Calu3 (cell line): ENCODE measurements around the gene C16orf92. TPM values are rescaled to one million over a fixed set of nuclear protein-coding genes. Genes with fewer than 3 reads are reported as not detected.
A peak's percentile ranks its signal among the peaks of the same experiment; 100 is the strongest.

Source experiments
- BruUV-seq: library from RNA; stranded (reverse); fragments of 400-500 nt; replicated peaks from 2 replicates; lab custom pipeline; 2021; lab: Mats Ljungman, UMichigan
- CTCF ChIA-PET: fragments of 300-600 bp; sonication (Branson Sonifier 250); formaldehyde crosslinking; loops from one replicate; lab custom pipeline; 2022; ENCODE audit warnings: antibody characterized with exemption; lab: Charles Lee
- DNase-seq: peaks from one replicate; pipeline ENCODE4 v3.0.0; 2022
- H3K27ac Mint-ChIP-seq: one replicate; pipeline ENCODE4 v1.8.0; 2022; ENCODE audit warnings: mixed read lengths; ENCODE audit not compliant: unreplicated experiment
- H3K27me3 Mint-ChIP-seq: one replicate; pipeline ENCODE4 v1.8.0; 2022; ENCODE audit warnings: mixed read lengths; ENCODE audit not compliant: unreplicated experiment
- H3K36me3 Mint-ChIP-seq: one replicate; pipeline ENCODE4 v1.8.0; 2022; ENCODE audit warnings: mild to moderate bottlenecking, moderate library complexity, mixed read lengths; ENCODE audit not compliant: insufficient read depth, unreplicated experiment
- H3K4me1 Mint-ChIP-seq: one replicate; pipeline ENCODE4 v1.8.0; 2022; ENCODE audit warnings: mild to moderate bottlenecking, low read depth, mixed read lengths; ENCODE audit not compliant: unreplicated experiment
- H3K4me3 Mint-ChIP-seq: one replicate; pipeline ENCODE4 v1.8.0; 2022; ENCODE audit warnings: mild to moderate bottlenecking, low read depth, moderate library complexity, mixed read lengths; ENCODE audit not compliant: unreplicated experiment
- H3K9me3 Mint-ChIP-seq: one replicate; pipeline ENCODE4 v1.8.0; 2022; ENCODE audit warnings: low read depth, mixed read lengths; ENCODE audit not compliant: unreplicated experiment
- CTCF ChIP-seq: fragments of 200-600 bp; IDR thresholded peaks from one replicate; pipeline ENCODE4 v1.8.0; 2022; ENCODE audit warnings: antibody characterized with exemption; ENCODE audit not compliant: unreplicated experiment
- intact Hi-C: fragments of 100-400 bp; cut with micrococcal nuclease; formaldehyde crosslinking; loops from one replicate; pipeline ENCODE4 v1.10.0; 2022; ENCODE audit not compliant: unreplicated experiment
- total RNA-seq: library from RNA; stranded (reverse); gene quantifications from 2 replicates; pipeline ENCODE4 v1.2.3, GENCODE V29; 2022

C16orf92 gene
- total RNA-seq, 1 experiment from 2014 or later, result not detected

GRCh38 chr16:30002614-30003346 is 20.2 kb upstream of the C16orf92 start:
- Mint-ChIP-seq H3K9me3 (no peaks in the 10 kb centered on the region), H3K4me1 (peaks cover 6% of the 10 kb centered on the region), H3K27me3 (no peaks in the 10 kb centered on the region), H3K4me3 (no peak overlapping the region), H3K27ac (peak overlapping the region; percentile 42), H3K36me3 (peaks cover 37% of the 10 kb centered on the region)
- BruUV-seq, result no TSS peak
- no peak for DNase-seq
- TF ChIP-seq CTCF, result no peak
- intact Hi-C loops, result no loop called here
- CTCF ChIA-PET, result no interaction called here

- Mint-ChIP-seq H3K9me3 (no peaks in the 10 kb centered on the region), H3K4me3 (no peak overlapping the region), H3K27ac (peak overlapping the region; percentile 59), H3K4me1 (peaks cover 6% of the 10 kb centered on the region), H3K27me3 (no peaks in the 10 kb centered on the region), H3K36me3 (peaks cover 40% of the 10 kb centered on the region)
- no TSS peak for BruUV-seq
- intact Hi-C loops, result loop anchor here (2.0 kb wide), 1 partner anchor 105 kb away; the partner anchor contains the start of gene SEZ6L2
- no peak for DNase-seq
- no peak for TF ChIP-seq CTCF
- CTCF ChIA-PET, result interaction anchor here (0.6 kb wide), 1 partner anchor 22 kb away, joined by 12 read pairs; no protein-coding TSS in a partner anchor
Observed at GRCh38 chr16:30003670-30004423, 19.2 kb upstream of the C16orf92 start.

- CTCF ChIA-PET, result interaction anchor here (0.6 kb wide), 1 partner anchor 23 kb away, joined by 12 read pairs; no protein-coding TSS in a partner anchor
- no peaks in the 10 kb centered on the region for H3K27me3 Mint-ChIP-seq
- H3K36me3 Mint-ChIP-seq, result peaks cover 45% of the 10 kb centered on the region
- H3K27ac Mint-ChIP-seq, result peak overlapping the region; percentile 59
- DNase-seq, result no peak
- H3K4me3 Mint-ChIP-seq, result no peak overlapping the region
- intact Hi-C loops, result loop anchor here (2.0 kb wide), 1 partner anchor 106 kb away; the partner anchor contains the start of gene SEZ6L2
- TF ChIP-seq CTCF, result no peak
- H3K4me1 Mint-ChIP-seq, result peaks cover 6% of the 10 kb centered on the region
- no peaks in the 10 kb centered on the region for H3K9me3 Mint-ChIP-seq
- no TSS peak for BruUV-seq
Observed at GRCh38 chr16:30004424-30004776, 18.6 kb upstream of the C16orf92 start.

GRCh38 chr16:30004811-30005242 is 18.2 kb upstream of the C16orf92 start:
- BruUV-seq, result no TSS peak
- peak overlapping the region; percentile 59 for H3K27ac Mint-ChIP-seq
- CTCF ChIA-PET, result interaction anchor here (0.6 to 1.6 kb wide), 4 partner anchors 23 to 79 kb away, joined by 3 to 12 read pairs (median 4); partner anchors contain the start of gene KCTD13
- H3K27me3 Mint-ChIP-seq, result peaks cover under 1% of the 10 kb centered on the region
- H3K9me3 Mint-ChIP-seq, result no peaks in the 10 kb centered on the region
- no peak overlapping the region for H3K4me3 Mint-ChIP-seq
- no peak for TF ChIP-seq CTCF
- intact Hi-C loops, result loop anchor here (2.0 to 5.0 kb wide), 3 partner anchors 106 to 183 kb away; partner anchors contain the start of genes CDIPT, MVP and SEZ6L2
- H3K4me1 Mint-ChIP-seq, result peaks cover 6% of the 10 kb centered on the region
- peaks cover 48% of the 10 kb centered on the region for H3K36me3 Mint-ChIP-seq
- DNase-seq, result no peak
